GM19193 (cell line): ENCODE data around the gene ACADSB.

Experiments used
- POLR2A ChIP-seq: IDR thresholded peaks from 4 replicates; pipeline ENCODE4 v1.6.1; 2011; ENCODE audit not compliant: insufficient read depth, insufficient read length; ENCODE audit errors: extremely low read depth

Gene ACADSB

GRCh38 chr10:123061865-123062264 lies 53.1 kb downstream of the ACADSB start:
- no peak for TF ChIP-seq POLR2A

DNA sequence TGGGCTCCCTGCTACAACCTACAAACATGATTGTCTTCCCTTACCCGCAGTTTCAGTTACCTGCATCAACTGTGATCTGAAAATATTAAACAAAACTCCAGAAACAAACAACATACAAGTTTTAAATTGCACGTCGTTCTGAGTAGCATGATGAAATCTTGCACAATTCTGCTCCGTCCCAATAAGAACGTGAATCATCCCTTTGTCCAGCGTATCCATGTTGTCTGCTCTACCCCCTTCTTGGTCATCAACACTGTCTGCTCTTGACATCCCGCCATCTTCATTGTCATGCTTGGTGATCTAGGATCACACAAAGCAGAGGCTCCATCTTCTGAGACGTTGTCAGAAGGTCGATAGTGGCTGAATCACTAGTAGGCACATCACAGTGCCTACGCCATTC lies 53.9 kb downstream of the ACADSB start:
- TF ChIP-seq POLR2A = no peak

DNA sequence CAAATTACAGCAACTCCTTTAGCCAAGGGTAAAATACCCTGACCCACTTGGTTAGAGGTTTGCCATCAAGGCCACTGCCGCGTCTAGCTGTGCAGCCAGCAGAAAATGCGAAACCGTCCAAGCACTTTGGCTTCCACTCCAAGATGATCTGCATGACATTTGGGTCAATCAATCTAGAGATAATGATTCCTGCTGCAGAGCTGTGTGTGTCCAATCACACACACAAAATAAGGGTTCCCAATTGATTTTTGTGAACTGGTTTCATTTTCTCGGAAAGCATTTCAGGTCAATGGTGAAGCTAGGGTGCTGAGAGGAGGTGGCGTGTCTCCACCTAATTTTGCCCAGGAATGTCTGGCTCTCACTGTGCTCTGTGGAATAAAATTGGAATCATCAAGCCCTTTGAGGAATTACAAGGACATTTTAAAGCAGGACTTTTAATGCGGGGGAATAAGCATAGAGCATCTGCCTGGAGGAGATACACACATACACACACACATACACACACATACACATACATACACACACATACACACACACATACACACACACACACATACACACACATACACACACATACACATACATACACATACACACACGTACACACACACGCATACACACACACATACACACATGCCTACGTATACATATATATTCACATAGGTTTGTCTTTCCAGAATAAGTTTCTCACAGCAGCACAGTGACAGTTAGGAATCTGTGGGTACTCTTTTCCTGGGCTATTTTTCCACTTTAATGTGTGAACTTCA lies 59.5 kb downstream of the ACADSB start:
- TF ChIP-seq POLR2A = no peak

DNA sequence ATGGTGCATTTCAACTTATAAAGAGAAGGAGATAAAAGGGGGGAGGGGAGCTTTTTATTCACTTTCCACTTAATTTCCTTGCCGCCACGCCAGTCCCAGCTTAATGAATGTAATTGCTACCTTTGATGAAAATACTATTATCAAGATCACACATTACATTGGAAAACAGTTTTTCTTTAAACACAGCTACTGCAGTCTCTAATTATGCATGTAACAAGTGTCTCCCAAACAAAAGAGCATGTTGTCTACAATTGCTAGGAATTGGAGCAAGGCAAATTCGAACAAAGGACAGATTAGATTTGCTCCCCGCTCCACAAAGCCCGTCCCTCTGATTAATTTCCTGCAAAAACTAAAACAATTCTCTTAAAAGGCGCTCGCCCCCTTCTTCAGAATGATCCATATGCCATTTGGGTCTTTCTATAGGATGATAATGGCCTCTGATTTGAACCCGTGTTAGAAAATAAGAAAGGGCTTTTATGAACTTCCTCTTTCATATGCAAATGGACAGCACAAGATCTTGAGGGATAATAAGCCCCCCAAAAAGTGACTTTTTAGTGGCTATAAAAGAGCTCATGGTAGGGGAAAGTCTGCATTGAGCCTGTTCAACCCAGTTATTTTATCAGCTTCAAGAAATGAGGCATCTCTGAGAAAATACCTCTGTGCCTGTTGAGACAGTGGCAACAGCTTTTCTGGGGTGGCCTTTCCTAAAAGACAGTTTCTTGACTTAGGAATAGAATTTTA lies 60.6 kb downstream of the ACADSB start:
- no peak for TF ChIP-seq POLR2A

DNA sequence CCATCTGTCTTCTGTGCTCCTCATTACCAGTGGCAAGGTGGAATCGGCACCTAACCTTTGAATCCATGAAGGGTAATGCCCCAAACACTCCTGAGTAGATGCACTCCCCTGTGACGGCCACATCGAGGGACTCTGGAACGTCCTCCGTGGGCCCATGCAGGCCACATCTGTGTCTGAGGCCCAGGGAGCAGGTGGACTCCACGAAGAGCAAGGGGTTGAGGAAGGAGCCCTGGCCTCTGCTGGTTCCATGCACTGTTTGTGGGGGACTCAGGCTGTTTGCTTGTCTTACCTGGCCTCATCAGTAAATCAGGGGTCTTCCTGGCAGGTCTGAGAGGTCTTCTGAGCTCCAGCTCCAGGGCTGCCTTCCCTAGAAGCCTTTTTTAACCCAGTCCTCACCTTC lies 64.4 kb downstream of the ACADSB start:
- no peak for TF ChIP-seq POLR2A

GRCh38 chr10:123074215-123074614 lies 65.4 kb downstream of the ACADSB start:
- no peak for TF ChIP-seq POLR2A

DNA sequence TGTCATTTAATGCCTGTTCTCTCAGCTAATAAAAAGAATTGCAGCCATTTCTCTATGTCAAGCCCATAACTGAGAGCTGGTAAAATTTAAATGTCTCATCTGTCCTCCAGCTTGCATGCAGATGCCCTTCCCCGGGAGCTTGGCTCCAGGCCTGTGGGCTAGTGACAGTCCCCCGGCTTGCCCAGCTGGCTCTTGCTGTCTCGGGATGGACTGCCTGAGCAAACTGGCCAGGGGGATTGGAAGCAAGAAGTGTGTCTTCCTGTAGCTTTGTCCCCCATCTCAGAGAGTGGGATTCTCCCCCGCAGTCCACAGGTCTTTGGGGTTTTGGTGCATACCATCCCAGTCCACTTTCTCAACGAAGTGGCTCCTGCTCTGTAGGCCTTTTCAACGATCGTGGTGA lies 73.1 kb downstream of the ACADSB start:
- TF ChIP-seq POLR2A = no peak

GRCh38 chr10:123083811-123084210 lies 75.0 kb downstream of the ACADSB start:
- TF ChIP-seq POLR2A = no peak

DNA sequence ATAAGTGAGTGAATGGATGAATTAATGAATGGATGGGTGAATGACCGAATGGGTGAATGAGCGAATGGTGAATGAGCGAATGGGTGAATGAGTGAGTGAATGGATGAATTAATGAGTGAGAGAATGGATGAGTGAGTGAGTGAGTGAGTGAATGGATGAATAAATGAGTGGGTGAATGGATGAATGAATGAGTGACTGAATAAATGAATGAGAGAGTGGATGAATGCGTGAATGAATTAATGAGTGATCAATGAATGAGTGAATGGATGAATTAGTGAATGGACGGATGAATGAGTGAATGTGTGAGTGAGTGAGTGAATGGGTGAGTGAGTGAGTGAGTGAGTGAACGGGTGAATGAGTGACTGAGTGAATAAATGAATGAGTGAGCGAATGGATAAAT lies 77.5 kb downstream of the ACADSB start:
- TF ChIP-seq POLR2A = no peak

- no peak for TF ChIP-seq POLR2A
Observed at GRCh38 chr10:123087348-123087747, 78.5 kb downstream of the ACADSB start.

DNA sequence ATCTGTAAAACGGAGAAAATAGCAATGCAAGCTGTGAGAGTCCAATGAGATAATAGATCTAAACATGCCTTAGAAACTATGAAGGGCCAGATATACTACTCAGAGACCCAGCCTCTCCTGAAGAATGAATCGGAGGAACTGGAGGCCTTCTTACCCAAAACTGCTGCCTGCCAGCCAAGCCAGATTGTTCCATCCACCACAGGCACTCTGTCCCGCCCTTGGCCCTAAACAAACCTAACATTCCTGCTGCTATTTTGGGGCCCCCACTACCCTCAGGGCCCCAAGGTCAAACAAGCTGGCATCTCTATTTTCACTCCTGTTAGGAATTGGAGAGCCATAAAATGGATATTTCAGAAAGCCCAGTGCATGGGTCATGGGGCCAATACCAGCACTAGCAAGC lies 79.0 kb downstream of the ACADSB start:
- TF ChIP-seq POLR2A = no peak

- TF ChIP-seq POLR2A = no peak
Observed at GRCh38 chr10:123092635-123093414, 84.0 kb downstream of the ACADSB start.

GRCh38 chr10:123093489-123093888 lies 84.7 kb downstream of the ACADSB start:
- TF ChIP-seq POLR2A = no peak

DNA sequence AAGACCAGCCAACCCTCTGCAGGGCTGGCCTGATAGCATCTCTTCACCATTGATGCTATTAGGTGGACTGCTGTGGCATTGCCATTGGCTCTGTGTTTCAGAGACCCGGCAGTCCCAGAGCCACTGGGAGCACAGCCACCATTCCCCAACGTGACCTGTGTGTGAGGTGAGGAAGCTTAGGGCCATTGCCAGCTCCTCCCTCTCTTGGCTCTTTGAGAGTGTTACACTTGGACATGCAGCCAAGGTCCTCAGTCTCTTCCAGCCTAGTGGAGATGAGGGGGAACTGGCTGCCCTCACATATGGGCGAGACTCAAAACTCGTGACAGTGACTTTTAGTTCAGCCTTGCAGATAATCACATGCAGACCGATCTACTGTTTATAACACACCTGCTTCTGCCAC lies 87.6 kb downstream of the ACADSB start:
- TF ChIP-seq POLR2A = no peak

- TF ChIP-seq POLR2A = no peak
Observed at GRCh38 chr10:123097039-123097438, 88.2 kb downstream of the ACADSB start.
